MCF 10A (cell line): Measurements from ENCODE around the gene PHACTR3. TPM values are rescaled to one million over a fixed set of nuclear protein-coding genes. Genes with fewer than 3 reads are reported as not detected.

Experiments used
- BruUV-seq: library from RNA; stranded (reverse); fragments of 400-500 nt; replicated peaks from 2 replicates; lab custom pipeline; 2021; lab: Mats Ljungman, UMichigan
- CTCF ChIA-PET: fragments of 300-600 bp; sonication (Branson Sonifier 250); formaldehyde crosslinking; extraction: SDS; loops from one replicate; lab custom pipeline; 2021; ENCODE audit warnings: antibody characterized with exemption, inconsistent platforms; lab: Yijun Ruan, JAX
- POLR2A ChIA-PET: fragments of 300-600, 350-650 bp; sonication (Branson Sonifier 250); formaldehyde crosslinking; extraction: SDS; loops from one replicate; lab custom pipeline; 2020; ENCODE audit warnings: antibody characterized with exemption, inconsistent platforms; lab: Yijun Ruan, JAX
- DNase-seq: peaks from one replicate; pipeline ENCODE4 v3.0.0-alpha.2; 2018; ENCODE audit not compliant: unreplicated experiment
- H3K27ac Mint-ChIP-seq: one replicate; pipeline ENCODE4 v1.8.0; 2022; ENCODE audit warnings: mild to moderate bottlenecking, low read depth, mixed read lengths; ENCODE audit not compliant: unreplicated experiment
- H3K27me3 Mint-ChIP-seq: one replicate; pipeline ENCODE4 v1.8.0; 2022; ENCODE audit warnings: mixed read lengths; ENCODE audit not compliant: insufficient read depth, unreplicated experiment
- H3K36me3 Mint-ChIP-seq: one replicate; pipeline ENCODE4 v1.8.0; 2022; ENCODE audit warnings: mild to moderate bottlenecking, moderate library complexity, mixed read lengths; ENCODE audit not compliant: insufficient read depth, unreplicated experiment
- H3K4me1 Mint-ChIP-seq: one replicate; pipeline ENCODE4 v1.8.0; 2022; ENCODE audit warnings: mixed read lengths; ENCODE audit not compliant: insufficient read depth, unreplicated experiment
- H3K4me3 Mint-ChIP-seq: one replicate; pipeline ENCODE4 v1.8.0; 2022; ENCODE audit warnings: mild to moderate bottlenecking, moderate library complexity, mixed read lengths; ENCODE audit not compliant: unreplicated experiment
- H3K9me3 Mint-ChIP-seq: one replicate; pipeline ENCODE4 v1.8.0; 2022; ENCODE audit warnings: mixed read lengths; ENCODE audit not compliant: unreplicated experiment
- intact Hi-C: fragments of 100-400 bp; cut with micrococcal nuclease; formaldehyde crosslinking; loops from 2 replicates; pipeline ENCODE4 v1.14.1; 2022
- total RNA-seq: library from RNA; stranded (reverse); gene quantifications from 2 replicates; pipeline ENCODE4 v1.2.3, GENCODE V29; 2022
- TF ChIP-seq, protein P1 (sequence below): fragments of 200-600 bp; IDR thresholded peaks from one replicate; pipeline ENCODE4 v1.8.0; 2022; ENCODE audit warnings: antibody characterized with exemption, mild to moderate bottlenecking; ENCODE audit not compliant: unreplicated experiment

The PHACTR3 gene
- total RNA-seq, 1 experiment from 2014 or later = 22.8 TPM

DNA sequence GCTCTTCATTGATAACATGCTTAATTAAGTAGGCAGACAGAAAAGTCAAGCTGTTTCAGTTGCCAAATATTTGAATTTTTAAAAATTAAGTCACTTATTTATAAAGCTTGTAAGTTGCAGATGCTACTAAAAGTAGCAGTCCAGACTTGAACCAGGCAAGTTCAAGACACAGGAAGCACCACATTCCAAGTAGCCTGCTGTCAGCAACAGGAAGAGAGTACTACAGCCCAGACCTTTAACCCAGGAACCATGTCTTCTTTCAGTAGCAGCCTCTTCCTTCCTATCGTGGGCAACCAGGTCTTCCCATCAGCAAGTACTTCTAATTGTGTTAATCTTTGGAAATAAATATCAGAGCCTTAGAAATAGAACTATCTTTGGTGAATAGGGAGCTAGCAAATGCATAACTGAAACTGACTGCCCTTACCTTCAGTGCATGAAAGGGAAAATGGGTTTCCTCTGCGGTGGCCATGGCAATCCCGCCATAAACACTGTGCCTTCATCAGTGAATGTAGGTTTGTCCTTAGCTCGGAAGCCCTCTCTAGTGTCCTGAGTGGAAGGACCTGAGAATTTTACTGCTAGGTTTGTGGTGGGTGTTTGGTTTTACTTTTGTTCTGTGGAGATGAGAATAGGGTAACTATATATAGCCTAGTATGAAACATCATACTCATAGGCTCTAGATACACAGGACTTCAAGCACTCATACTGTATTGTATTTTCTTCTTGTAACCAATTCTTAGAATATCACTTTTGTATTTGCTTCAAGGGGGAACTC is 233.5 kb downstream of the PHACTR3 start:
- ChIA-PET POLR2A (interaction anchor here (0.5 to 8.9 kb wide), 8 partner anchors 11 to 103 kb away, joined by 3 to 146 read pairs (median 12); partner anchors contain the start of genes FAM217B and PPP1R3D), CTCF (interaction anchor here (0.5 to 31.9 kb wide), 11 partner anchors 9 to 267 kb away, joined by 3 to 929 read pairs (median 4); no protein-coding TSS in a partner anchor)
- TF ChIP-seq, protein P1, sequence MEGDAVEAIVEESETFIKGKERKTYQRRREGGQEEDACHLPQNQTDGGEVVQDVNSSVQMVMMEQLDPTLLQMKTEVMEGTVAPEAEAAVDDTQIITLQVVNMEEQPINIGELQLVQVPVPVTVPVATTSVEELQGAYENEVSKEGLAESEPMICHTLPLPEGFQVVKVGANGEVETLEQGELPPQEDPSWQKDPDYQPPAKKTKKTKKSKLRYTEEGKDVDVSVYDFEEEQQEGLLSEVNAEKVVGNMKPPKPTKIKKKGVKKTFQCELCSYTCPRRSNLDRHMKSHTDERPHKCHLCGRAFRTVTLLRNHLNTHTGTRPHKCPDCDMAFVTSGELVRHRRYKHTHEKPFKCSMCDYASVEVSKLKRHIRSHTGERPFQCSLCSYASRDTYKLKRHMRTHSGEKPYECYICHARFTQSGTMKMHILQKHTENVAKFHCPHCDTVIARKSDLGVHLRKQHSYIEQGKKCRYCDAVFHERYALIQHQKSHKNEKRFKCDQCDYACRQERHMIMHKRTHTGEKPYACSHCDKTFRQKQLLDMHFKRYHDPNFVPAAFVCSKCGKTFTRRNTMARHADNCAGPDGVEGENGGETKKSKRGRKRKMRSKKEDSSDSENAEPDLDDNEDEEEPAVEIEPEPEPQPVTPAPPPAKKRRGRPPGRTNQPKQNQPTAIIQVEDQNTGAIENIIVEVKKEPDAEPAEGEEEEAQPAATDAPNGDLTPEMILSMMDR = no peak
- peaks cover 63% of the 10 kb centered on the region for H3K4me1 Mint-ChIP-seq
- H3K9me3 Mint-ChIP-seq = no peaks in the 10 kb centered on the region
- H3K4me3 Mint-ChIP-seq = peak overlapping the region; percentile 78
- intact Hi-C loops = loop anchor here (5.0 kb wide), 1 partner anchor 104 kb away; the partner anchor contains the start of genes FAM217B and PPP1R3D
- H3K27ac Mint-ChIP-seq = peak overlapping the region; percentile 53
- peaks cover 62% of the 10 kb centered on the region for H3K36me3 Mint-ChIP-seq
- no TSS peak for BruUV-seq
- H3K27me3 Mint-ChIP-seq = no peaks in the 10 kb centered on the region
- no peak for DNase-seq

DNA sequence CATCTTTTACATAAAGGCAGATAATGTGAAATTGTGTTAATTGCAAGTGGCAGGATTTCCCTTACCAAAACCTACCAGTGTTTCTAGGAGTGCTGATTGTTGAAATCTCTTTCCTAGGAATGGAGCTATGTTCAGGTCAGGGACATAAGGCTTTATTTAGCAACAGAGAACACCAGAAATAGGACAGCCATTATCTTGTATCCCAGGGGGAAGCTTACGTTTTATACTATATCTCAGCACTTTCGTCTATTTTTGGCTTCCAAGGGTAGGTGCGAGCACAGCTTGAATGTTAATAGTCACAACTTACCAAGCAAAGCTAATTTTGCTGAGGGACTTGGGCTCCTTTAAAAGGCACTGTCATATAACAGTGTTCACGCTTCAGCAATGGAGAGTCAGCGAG is 235.1 kb downstream of the PHACTR3 start:
- Mint-ChIP-seq H3K4me1 (peaks cover 66% of the 10 kb centered on the region), H3K4me3 (peak overlapping the region; percentile 78), H3K27me3 (no peaks in the 10 kb centered on the region), H3K36me3 (peaks cover 78% of the 10 kb centered on the region), H3K27ac (peak overlapping the region; percentile 54), H3K9me3 (no peaks in the 10 kb centered on the region)
- TF ChIP-seq, protein P1 = no peak
- intact Hi-C loops = loop anchor here (5.0 kb wide), 1 partner anchor 103 kb away; the partner anchor contains the start of genes FAM217B and PPP1R3D
- POLR2A ChIA-PET = interaction anchor here (0.8 to 8.9 kb wide), 7 partner anchors 9 to 132 kb away, joined by 3 to 146 read pairs (median 6); partner anchors contain the start of genes FAM217B and PPP1R3D
- no peak for DNase-seq
- BruUV-seq = no TSS peak
- CTCF ChIA-PET = interaction anchor here (0.6 to 31.9 kb wide), 11 partner anchors 10 to 269 kb away, joined by 3 to 929 read pairs (median 4); partner anchors contain the start of genes FAM217B and PPP1R3D

DNA sequence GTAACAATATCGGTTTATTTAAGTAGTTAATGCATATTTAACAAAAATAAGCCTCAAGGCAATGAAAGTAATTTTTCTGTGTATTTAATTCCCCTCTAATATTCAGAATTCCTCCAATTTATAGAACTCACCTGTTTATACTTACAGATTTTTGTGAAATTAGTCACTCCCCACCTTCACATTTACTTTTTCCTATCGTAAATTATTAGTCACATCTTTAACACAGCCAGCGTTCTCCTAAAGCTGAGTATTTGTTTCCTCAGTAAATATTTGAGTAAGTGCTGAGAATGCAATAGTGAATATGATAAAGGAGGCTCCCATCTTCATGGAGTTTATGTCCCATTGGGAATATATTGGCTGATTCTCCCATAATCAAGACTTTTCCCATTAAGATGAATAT is 241.1 kb downstream of the PHACTR3 start:
- no peak for DNase-seq

More for the DNA sequence above, 241.1 kb downstream of the PHACTR3 start:
- Mint-ChIP-seq H3K27me3 (no peaks in the 10 kb centered on the region), H3K4me3 (no peak overlapping the region), H3K27ac (peak overlapping the region; percentile 3), H3K36me3 (peaks cover 94% of the 10 kb centered on the region), H3K9me3 (no peaks in the 10 kb centered on the region), H3K4me1 (peaks cover 49% of the 10 kb centered on the region)
- no TSS peak for BruUV-seq
- intact Hi-C loops = no loop called here
- POLR2A ChIA-PET = interaction anchor here (0.6 to 10.6 kb wide), 7 partner anchors 8 to 94 kb away, joined by 3 to 146 read pairs (median 5); partner anchors contain the start of genes FAM217B and PPP1R3D
- TF ChIP-seq, protein P1 = no peak
- CTCF ChIA-PET = interaction anchor here (1.0 to 31.9 kb wide), 4 partner anchors 8 to 75 kb away, joined by 3 to 929 read pairs (median 170); no protein-coding TSS in a partner anchor
